Stimulated activated naive CD4-positive, alpha-beta T cell treated with Interleukin-2 at 50 U/mL for 16 hours (primary cell): Measurements from ENCODE around the gene ARGFX.
A peak's percentile ranks its signal among the peaks of the same experiment; 100 is the strongest.
"Not testable (repeated sequence)": the region's sequence is repeated elsewhere in the genome, so short reads cannot be mapped to it uniquely, and the experiment has no call there.

Experiments used
- DNase-seq: peaks from one replicate; lab custom pipeline; 2025; lab: John Stamatoyannopoulos, UW

The ARGFX gene

GRCh38 chr3:121567649-121568048, at the start of gene ARGFX:
Gene ARGFX (plus strand): TSS chr3:121567949. CDS start chr3:121570714, 2,765 bp downstream.
- DNase-seq, result no peak

- DNase-seq, result no peak
Observed at GRCh38 chr3:121517953-121518655, 49.6 kb upstream of the ARGFX start.

- DNase-seq, result no peak
Observed at GRCh38 chr3:121520510-121520909, 47.2 kb upstream of the ARGFX start.

GRCh38 chr3:121529308-121529707, 38.4 kb upstream of the ARGFX start:
- DNase-seq, result no peak

- DNase-seq, result no peak
Observed at GRCh38 chr3:121531269-121531668, 36.5 kb upstream of the ARGFX start.

GRCh38 chr3:121542924-121543323, 24.8 kb upstream of the ARGFX start:
- no peak for DNase-seq

- DNase-seq, result no peak
Observed at GRCh38 chr3:121545049-121545573, 22.6 kb upstream of the ARGFX start.

GRCh38 chr3:121545574-121546455, 21.9 kb upstream of the ARGFX start, which contains the start of gene POLQ:
Gene POLQ (minus strand): TSS chr3:121545988. CDS start chr3:121545877, 111 bp downstream.
- DNase-seq, result peak; percentile 84

- no peak for DNase-seq
Observed at GRCh38 chr3:121552379-121552778, 15.4 kb upstream of the ARGFX start.

GRCh38 chr3:121552797-121553196, 15.0 kb upstream of the ARGFX start:
- DNase-seq, result no peak

GRCh38 chr3:121557426-121557934, 10.3 kb upstream of the ARGFX start:
- DNase-seq, result no peak

- no peak for DNase-seq
Observed at GRCh38 chr3:121562148-121562547, 5.6 kb upstream of the ARGFX start.

- no peak for DNase-seq
Observed at GRCh38 chr3:121566773-121567172, 976 bp upstream of the ARGFX start.

GRCh38 chr3:121574449-121574848, 6.7 kb downstream of the ARGFX start:
- no peak for DNase-seq

GRCh38 chr3:121581691-121582090, 13.9 kb downstream of the ARGFX start:
- no peak for DNase-seq

GRCh38 chr3:121584418-121584817, 16.7 kb downstream of the ARGFX start:
- no peak for DNase-seq

GRCh38 chr3:121592856-121593702, 25.3 kb downstream of the ARGFX start, which contains the start of gene FBXO40:
Gene FBXO40 (plus strand): TSS chr3:121593379. CDS start chr3:121620576, 27,197 bp downstream.
- no peak for DNase-seq

- DNase-seq, result not testable (repeated sequence)
Observed at GRCh38 chr3:121593806-121594205, 26.1 kb downstream of the ARGFX start.

GRCh38 chr3:121594850-121595249, 27.1 kb downstream of the ARGFX start:
- no peak for DNase-seq

- DNase-seq, result no peak
Observed at GRCh38 chr3:121595765-121596406, 28.1 kb downstream of the ARGFX start.

- DNase-seq, result no peak
Observed at GRCh38 chr3:121598564-121598963, 30.8 kb downstream of the ARGFX start.
